H1 (cell line): ENCODE measurements around the gene UBE2D2.

Experiments
- ASH2L ChIP-seq: fragments of 200-600, 300-600 bp; sonication (generic); IDR thresholded peaks from one replicate; pipeline ENCODE4 v1.7.1; 2017; ENCODE audit warnings: low read length
- ATF2 ChIP-seq: IDR thresholded peaks from 2 replicates; pipeline ENCODE4 v1.6.1; 2012; ENCODE audit warnings: low read length, inconsistent platforms
- CHD2 ChIP-seq: IDR thresholded peaks from 2 replicates; pipeline ENCODE4 v1.6.1; 2012; ENCODE audit warnings: low read length, improper control_type of control experiment
- EZH2 ChIP-seq: fragments of 200-600 bp; sonication (generic); IDR thresholded peaks from 2 replicates; pipeline ENCODE4 v1.7.1; 2012; ENCODE audit warnings: low read depth, mild to moderate bottlenecking, moderate library complexity, low read length, inconsistent platforms; ENCODE audit not compliant: severe bottlenecking
- JUN ChIP-seq: IDR thresholded peaks from 2 replicates; pipeline ENCODE4 v1.6.1; 2011; ENCODE audit warnings: low read depth, mild to moderate bottlenecking, improper control_type of control experiment, low read length
- POLR2A ChIP-seq, 2 experiments: IDR thresholded peaks; 1 replicate in 1 of 2; 2 replicates in 1 of 2; pipeline ENCODE4 v1.6.1; 2011; ENCODE audit warnings: low read depth in 2 of 2, low read length in 2 of 2, mild to moderate bottlenecking in 2 of 2; ENCODE audit errors: control extremely low read depth in 1 of 2
- POLR2AphosphoS5 ChIP-seq: IDR thresholded peaks from 2 replicates; pipeline ENCODE4 v1.6.1; 2011; ENCODE audit warnings: low read depth, low read length
- RAD21 ChIP-seq, 2 experiments: IDR thresholded peaks in 1 of 2; conservative IDR thresholded peaks in 1 of 2; 2 replicates each; pipeline ENCODE4 v1.6.1; 2011; ENCODE audit warnings: low read depth in 2 of 2, low read length in 2 of 2, improper control_type of control experiment in 1 of 2, inconsistent platforms in 1 of 2, mild to moderate bottlenecking in 1 of 2, moderate library complexity in 1 of 2
- RFX5 ChIP-seq: IDR thresholded peaks from 2 replicates; pipeline ENCODE4 v1.6.1; 2011; ENCODE audit warnings: low read depth, low read length, improper control_type of control experiment, borderline replicate concordance
- SP1 ChIP-seq: IDR thresholded peaks from 2 replicates; pipeline ENCODE4 v1.6.1; 2011; ENCODE audit warnings: low read depth, low read length
- TF ChIP-seq, protein P1 (sequence below), 3 experiments: IDR thresholded peaks; 1 replicate in 2 of 3; 2 replicates in 1 of 3; pipeline versions ENCODE4 v1.5.1 to v1.6.1; 2011; ENCODE audit warnings: low read length in 3 of 3, mild to moderate bottlenecking in 3 of 3, inconsistent platforms in 2 of 3, low read depth in 1 of 3, moderate library complexity in 1 of 3; ENCODE audit not compliant: insufficient read depth in 1 of 3; ENCODE audit errors: control extremely low read depth in 1 of 3
- TF ChIP-seq, protein P2 (sequence below): IDR thresholded peaks from 2 replicates; pipeline ENCODE4 v1.6.1; 2012; ENCODE audit warnings: inconsistent platforms

DNA sequence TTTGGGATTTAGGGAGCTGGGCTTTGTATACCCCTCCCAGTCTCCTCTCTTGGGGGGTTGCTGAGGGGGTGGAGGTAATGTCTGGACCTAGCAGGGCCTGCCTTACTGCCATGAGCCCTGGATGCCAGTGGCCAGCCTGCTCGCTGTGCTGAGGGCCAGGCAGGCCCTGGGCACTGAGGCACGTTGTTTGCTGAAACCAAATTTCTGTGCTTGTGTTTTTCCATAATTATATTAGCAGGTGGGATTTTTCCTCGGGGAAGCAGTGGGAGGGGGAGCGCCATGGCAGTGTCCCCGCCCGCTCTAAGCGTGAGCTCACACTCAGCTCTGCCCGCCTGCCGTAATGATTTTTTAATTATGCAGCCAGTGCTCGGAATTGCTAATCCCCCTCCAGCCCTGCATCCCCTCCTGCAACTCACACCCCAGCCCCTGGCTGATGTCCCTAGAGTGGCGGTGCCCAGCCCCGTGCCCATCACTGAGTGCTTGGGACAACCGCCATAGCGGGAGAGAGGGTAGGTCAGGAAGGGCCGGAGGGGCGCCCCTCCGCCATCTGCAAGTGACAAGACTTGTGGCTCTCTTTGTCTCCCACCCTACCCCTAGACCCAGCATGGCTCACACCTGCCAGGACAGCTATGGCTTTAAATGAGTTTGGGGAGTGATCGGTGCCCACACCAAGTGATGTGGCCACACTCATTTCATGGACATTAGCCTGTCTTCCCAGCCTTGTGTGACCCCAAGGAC is 108.0 kb downstream of the UBE2D2 start:
- no peak for TF ChIP-seq EZH2
- TF ChIP-seq RFX5, result no peak
- no peak for TF ChIP-seq POLR2AphosphoS5
- TF ChIP-seq, protein P1, sequence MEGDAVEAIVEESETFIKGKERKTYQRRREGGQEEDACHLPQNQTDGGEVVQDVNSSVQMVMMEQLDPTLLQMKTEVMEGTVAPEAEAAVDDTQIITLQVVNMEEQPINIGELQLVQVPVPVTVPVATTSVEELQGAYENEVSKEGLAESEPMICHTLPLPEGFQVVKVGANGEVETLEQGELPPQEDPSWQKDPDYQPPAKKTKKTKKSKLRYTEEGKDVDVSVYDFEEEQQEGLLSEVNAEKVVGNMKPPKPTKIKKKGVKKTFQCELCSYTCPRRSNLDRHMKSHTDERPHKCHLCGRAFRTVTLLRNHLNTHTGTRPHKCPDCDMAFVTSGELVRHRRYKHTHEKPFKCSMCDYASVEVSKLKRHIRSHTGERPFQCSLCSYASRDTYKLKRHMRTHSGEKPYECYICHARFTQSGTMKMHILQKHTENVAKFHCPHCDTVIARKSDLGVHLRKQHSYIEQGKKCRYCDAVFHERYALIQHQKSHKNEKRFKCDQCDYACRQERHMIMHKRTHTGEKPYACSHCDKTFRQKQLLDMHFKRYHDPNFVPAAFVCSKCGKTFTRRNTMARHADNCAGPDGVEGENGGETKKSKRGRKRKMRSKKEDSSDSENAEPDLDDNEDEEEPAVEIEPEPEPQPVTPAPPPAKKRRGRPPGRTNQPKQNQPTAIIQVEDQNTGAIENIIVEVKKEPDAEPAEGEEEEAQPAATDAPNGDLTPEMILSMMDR (IDR thresholded peaks at IDR 0.05; ENCODE audit: control extremely low read depth in 1 of 3, insufficient read depth in 1 of 3, low read depth in 1 of 3, low read length in 3 of 3), result no peak
- no peak for TF ChIP-seq CHD2
- no peak for TF ChIP-seq RAD21 (IDR thresholded peaks at IDR 0.05 in 1 of 2, conservative IDR thresholded peaks at IDR 0.05 in 1 of 2; ENCODE audit: low read depth in 2 of 2, low read length in 2 of 2)
- TF ChIP-seq, protein P2, sequence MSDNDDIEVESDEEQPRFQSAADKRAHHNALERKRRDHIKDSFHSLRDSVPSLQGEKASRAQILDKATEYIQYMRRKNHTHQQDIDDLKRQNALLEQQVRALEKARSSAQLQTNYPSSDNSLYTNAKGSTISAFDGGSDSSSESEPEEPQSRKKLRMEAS, result no peak
- TF ChIP-seq JUN, result no peak
- no peak for TF ChIP-seq ATF2
- no peak for TF ChIP-seq ASH2L
- no peak for TF ChIP-seq SP1
- TF ChIP-seq POLR2A (IDR thresholded peaks at IDR 0.05; ENCODE audit: control extremely low read depth in 1 of 2, low read depth in 2 of 2, low read length in 2 of 2), result no peak
